GM19193 (cell line): ENCODE measurements around the gene ZNF592.

ENCODE experiments used
- POLR2A ChIP-seq: IDR thresholded peaks from 4 replicates; pipeline ENCODE4 v1.6.1; 2011; ENCODE audit not compliant: insufficient read depth, insufficient read length; ENCODE audit errors: extremely low read depth

ZNF592 gene

DNA sequence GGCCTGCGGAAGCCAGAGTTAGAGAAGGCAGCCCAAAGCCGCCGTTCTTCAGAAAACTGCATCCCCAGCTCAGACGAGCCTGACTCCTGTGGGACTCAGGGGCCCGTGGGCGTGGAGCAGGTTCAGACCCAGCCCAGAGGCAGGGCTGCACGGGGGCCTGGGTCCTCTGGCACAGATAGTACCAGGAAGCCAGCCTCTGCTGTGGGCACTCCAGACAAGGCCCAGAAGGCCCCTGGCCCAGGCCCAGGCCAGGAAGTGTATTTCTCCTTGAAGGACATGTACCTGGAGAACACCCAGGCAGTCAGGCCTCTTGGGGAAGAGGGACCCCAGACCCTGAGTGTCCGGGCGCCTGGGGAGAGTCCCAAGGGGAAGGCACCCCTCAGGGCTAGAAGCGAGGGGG lies 91.9 kb downstream of the ZNF592 start:
- TF ChIP-seq POLR2A: no peak

DNA sequence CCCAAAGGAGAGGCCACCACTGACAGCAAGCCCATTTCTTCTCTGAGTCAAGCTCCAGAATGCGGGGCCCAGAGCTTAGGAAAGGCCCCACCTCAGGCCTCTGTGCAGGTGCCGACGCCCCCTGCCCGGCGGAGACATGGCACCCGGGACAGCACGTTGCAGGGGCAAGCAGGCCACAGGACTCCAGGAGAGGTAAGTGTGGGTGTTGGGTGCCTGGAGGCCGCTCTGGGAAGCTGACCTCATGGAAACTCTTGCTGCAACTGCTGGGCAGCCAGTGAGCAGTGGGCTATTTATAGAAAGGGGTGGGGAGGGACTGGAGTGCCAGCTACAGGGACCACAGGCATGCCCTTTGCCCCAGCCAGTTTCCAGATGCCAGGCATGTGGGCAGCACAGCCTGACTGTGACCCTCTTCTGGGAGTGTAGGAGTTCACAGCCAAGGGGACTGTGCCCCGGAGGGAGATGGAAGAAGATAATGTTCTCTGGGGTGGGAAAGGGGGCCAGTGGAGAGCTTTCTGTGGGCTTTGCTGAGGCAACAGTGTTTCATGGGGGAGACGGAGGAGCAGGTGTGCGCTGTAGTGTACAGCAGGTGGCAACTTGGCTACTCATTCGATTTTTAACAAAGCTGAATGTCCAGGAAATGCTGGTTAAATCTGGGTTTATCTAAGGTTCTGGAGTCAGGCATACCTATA lies 92.5 kb downstream of the ZNF592 start:
- TF ChIP-seq POLR2A: no peak

DNA sequence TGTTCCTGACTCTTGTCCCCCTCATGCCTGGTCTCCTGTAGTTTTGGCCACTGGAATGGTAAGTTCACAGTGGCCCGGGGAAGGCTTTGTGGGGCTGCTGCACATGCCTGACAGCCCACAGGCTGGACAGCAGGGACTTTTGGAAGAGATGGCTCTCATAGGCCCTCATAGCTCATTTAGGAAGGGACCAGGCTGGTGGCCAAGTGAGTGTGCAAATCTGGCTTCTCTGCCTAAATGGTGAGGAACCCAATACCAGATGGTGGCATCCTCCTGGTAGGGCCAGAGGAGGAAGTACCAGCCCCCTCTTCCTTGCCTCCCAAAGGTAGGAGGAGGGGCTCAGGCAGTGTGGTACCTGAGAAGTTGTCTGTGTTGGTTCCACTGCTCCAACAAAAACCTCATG lies 94.4 kb downstream of the ZNF592 start:
- TF ChIP-seq POLR2A: no peak

DNA sequence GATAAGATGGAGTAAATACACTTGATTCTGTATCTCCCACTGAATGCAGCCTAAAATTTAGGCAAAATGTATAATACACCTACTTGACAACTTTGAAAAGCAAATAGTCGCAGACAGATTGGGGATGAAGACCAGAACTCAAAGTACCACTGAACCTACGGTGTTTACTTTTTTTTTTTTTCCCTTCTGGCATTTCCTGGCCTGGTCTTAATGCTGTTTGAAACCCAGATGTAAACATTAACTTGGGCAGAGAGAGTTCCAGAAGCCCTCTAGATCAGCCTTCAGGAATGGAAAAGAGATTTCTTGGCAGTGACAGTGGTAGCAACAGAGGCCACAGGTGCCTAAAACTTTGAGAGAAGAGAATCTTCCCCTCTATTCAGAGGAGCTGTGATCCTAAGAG lies 96.6 kb downstream of the ZNF592 start:
- no peak for TF ChIP-seq POLR2A

DNA sequence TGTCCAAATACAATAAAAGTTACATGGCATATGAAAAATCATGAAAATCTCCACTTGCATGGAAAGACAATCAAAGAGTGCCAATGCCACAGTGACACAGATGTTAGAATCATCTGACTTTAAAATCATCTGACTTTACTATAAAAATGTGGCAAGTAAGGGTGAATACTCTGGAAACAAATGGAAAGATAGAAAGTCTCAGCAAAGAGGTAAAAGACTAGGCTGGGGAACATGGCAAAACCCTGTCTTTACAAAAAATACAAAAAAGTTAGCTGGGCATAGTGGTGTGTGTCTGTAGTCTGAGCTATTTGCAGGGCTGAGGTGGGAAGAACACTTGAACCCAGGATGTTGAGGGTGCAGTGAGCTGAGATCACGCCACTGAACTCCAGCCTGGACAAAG lies 97.9 kb downstream of the ZNF592 start:
- TF ChIP-seq POLR2A: no peak

DNA sequence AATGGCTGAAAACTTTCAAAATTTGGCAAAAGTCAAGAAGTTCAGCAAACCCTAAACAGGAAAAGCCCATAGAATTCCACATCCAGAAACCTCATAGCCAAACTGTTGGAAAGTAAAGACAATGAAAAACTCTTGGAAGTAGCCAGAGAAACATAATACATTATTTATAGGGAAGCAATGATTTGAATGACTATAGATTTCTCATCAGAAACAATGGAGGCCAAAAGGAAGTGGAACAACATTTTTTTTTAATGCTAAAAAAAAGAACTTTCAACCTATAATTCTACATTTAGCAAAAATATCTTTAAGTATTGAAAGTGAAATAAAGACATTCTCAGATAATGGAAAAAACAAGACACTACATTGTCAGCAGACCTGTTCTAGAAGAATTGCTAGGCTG lies 99.0 kb downstream of the ZNF592 start:
- no peak for TF ChIP-seq POLR2A

DNA sequence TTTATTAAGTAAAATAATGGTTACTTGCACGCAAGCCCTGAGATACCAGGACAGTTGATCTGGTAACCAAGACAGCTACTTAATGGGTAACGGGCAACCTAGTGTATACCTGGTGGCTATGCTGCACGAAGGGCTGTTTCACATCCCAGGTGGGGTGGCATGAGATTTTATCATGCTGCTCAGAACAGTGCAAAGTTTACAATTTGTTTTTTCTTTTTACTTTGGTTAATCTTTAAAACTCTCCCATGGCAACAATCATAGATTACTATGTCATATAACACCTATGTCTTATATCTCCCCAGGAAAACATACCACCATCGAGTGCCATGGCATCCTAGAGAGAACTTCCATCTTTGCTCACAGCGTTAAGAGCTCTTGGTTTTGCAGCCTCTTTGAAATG lies 103.8 kb downstream of the ZNF592 start:
- no peak for TF ChIP-seq POLR2A

DNA sequence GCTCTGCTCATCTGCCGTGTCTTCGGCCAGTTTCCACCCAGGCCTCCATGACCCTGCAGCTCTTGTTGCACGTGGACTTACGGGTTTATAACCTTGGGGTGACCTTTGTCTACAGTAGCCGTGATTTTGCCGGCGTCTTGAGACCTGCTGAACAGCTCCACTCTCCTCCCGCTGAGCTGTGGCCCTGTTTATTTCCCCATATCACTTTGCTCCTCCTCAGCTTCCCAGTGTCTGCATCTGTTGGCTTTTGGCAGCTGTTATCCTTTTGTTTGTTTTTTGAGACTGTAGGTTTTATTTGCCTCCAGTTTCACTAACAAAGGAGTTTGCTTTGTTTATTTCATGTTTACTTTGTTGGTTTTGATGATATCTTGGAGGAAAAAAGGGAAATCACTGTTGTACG lies 106.7 kb downstream of the ZNF592 start:
- TF ChIP-seq POLR2A: no peak

DNA sequence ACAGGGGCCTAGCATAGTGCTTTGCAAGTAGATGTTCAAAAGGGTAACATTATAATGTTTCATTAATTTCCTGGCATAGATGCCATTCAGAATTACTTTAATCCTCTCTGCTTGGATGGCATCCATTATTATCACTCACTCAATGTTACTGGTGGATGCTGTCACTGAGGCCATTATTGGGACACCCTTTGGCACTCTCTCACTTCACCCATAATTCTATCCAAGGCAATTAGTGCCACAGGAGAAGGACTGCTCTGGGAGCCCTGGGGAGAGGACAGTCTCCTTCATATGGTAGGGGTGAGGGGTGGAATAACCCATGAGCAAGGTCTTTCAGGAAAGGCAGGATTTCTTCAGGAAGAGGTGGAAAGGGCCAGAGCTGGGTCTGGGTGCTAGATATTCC lies 107.4 kb downstream of the ZNF592 start:
- no peak for TF ChIP-seq POLR2A
